ENCODE data around the gene ARHGEF10L. TPM values are rescaled to one million over a fixed set of nuclear protein-coding genes. Genes with fewer than 3 reads are reported as not detected.
"Not testable (repeated sequence)": the region's sequence is repeated elsewhere in the genome, so short reads cannot be mapped to it uniquely, and the experiment has no call there.

Gene ARHGEF10L
- total RNA-seq, 1 donor from 2014 or later: 27.8 TPM

GRCh38 chr1:17618558-17619247 is 79.2 kb downstream of the ARHGEF10L start:
- H3K4me3 ChIP-seq (ENCODE audit: low read depth, low read length): no peak overlapping the region
- no peak for TF ChIP-seq CTCF (conservative IDR thresholded peaks at IDR 0.05; ENCODE audit: low read depth, low read length)
- no peak for DNase-seq (ENCODE audit: low read depth)

GRCh38 chr1:17620448-17620847 is 81.0 kb downstream of the ARHGEF10L start:
- DNase-seq (ENCODE audit: low read depth): no peak
- TF ChIP-seq CTCF (conservative IDR thresholded peaks at IDR 0.05; ENCODE audit: low read depth, low read length): no peak
- H3K4me3 ChIP-seq (ENCODE audit: low read depth, low read length): no peak overlapping the region

- no peak for DNase-seq (ENCODE audit: low read depth)
- H3K4me3 ChIP-seq (ENCODE audit: low read depth, low read length): no peak overlapping the region
- TF ChIP-seq CTCF (conservative IDR thresholded peaks at IDR 0.05; ENCODE audit: low read depth, low read length): no peak
Observed at GRCh38 chr1:17621691-17622090, 82.2 kb downstream of the ARHGEF10L start.

- no peak for TF ChIP-seq CTCF (conservative IDR thresholded peaks at IDR 0.05; ENCODE audit: low read depth, low read length)
- H3K4me3 ChIP-seq (ENCODE audit: low read depth, low read length): no peak overlapping the region
- DNase-seq (ENCODE audit: low read depth): no peak
Observed at GRCh38 chr1:17622823-17623222, 83.3 kb downstream of the ARHGEF10L start.

DNA sequence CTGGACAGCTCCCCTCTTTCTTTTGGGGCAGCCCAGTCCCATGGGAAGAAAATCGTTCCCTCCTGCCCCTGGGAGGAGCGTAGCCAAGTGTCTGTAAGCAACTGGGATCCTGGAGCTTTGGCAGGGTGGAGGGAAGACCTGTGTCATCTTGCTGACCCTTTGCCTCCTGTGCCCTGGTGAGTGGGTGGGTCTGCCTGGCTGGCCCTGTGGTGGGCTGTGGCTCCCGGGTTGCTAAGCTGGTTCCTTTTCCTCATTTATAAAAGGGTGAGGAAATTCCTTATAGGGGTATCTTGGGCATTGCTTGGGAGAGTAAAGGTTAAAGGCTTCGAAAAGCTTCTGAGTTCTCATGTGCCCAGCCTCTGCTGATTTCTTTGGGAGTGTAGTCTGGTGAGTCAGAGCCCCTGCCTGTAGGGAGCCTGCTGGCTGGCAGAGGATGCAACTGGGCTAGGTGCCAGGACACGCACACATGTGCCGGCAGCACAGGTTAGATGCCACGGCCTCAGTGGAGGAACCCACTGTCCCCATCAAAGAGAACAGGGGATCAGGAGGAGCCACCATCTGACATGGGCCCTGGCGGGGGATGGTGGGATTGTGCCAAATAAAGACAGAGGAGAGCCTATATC is 85.2 kb downstream of the ARHGEF10L start:
- TF ChIP-seq CTCF (conservative IDR thresholded peaks at IDR 0.05; ENCODE audit: low read depth, low read length): no peak
- H3K4me3 ChIP-seq (ENCODE audit: low read depth, low read length): no peak overlapping the region
- peak; percentile 32 for DNase-seq (ENCODE audit: low read depth)

GRCh38 chr1:17627239-17628052 is 87.9 kb downstream of the ARHGEF10L start:
- no peak for DNase-seq (ENCODE audit: low read depth)
- no peak for TF ChIP-seq CTCF (conservative IDR thresholded peaks at IDR 0.05; ENCODE audit: low read depth, low read length)
- H3K4me3 ChIP-seq (ENCODE audit: low read depth, low read length): no peak overlapping the region

DNA sequence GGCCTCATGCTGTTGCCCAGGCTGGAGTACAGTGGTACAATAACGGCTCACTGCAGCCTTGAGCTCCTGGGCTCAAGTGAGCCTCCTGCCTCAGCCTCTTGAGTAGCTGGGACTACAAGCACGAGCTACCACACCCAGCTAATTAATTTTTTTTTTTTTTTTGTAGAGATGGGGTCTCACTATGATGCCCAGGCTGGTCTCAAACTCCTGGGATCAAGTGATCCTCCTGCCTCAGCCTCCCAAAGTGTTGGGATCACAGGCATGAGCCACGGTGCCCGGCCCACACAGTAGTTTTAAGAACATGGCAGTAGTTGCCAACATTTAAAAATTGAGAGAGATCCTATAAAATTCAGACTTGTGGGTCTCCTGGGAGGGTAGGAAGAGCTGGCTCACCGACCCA is 89.5 kb downstream of the ARHGEF10L start:
- not testable (repeated sequence) for H3K4me3 ChIP-seq (ENCODE audit: low read depth, low read length); DNase-seq (ENCODE audit: low read depth)

Data from epithelial cell of proximal tubule (primary cell).